ES-I3 (cell line): ENCODE measurements around the gene STOX1.
"Not testable (repeated sequence)": the region's sequence is repeated elsewhere in the genome, so short reads cannot be mapped to it uniquely, and the experiment has no call there.

Experiments used
- H3K36me3 ChIP-seq: 2 replicates; pipeline ENCODE4 v1.6.1; 2013; ENCODE audit warnings: mild to moderate bottlenecking, low read length, control low read depth, moderate library complexity; ENCODE audit not compliant: insufficient read depth
- H3K4me1 ChIP-seq: 2 replicates; pipeline ENCODE4 v1.6.1; 2013; ENCODE audit warnings: mild to moderate bottlenecking, control low read depth, low read length; ENCODE audit not compliant: insufficient read depth
- H3K9ac ChIP-seq: 2 replicates; pipeline ENCODE4 v1.6.1; 2013; ENCODE audit warnings: low read depth, mild to moderate bottlenecking, low read length, moderate library complexity
- H3K9me3 ChIP-seq: 2 replicates; pipeline ENCODE4 v1.6.1; 2013; ENCODE audit warnings: mild to moderate bottlenecking, low read length, moderate library complexity; ENCODE audit not compliant: control insufficient read depth, insufficient read depth

Gene STOX1

DNA sequence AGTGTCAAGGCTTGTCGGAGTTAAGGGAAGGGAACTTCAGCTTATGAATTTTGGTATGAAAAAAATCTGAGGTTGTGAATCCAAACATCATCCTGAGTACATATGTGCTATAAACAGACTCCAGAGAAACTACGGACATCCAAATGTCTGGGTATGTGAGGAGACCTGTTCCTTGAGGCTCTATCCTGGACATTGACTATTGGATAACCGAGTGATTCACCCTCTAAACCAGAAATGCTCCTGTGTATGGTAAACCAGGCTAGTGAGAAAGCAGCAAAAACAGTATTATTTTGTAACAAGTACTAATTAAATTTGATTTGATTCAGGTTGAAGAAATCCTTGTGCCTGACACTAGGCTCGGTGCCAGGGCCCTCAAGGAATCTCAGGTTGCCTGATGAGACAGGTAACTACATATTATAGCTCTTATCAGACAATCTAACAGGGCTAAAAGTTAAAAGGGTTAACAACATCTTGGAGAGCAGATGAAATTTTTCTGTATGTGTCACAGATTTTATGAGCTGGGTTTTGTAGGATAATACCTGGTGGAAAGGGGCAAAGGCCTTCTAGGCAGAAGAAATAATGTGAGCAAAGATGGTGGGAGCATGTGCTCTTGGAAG, 10.4 kb upstream of the STOX1 start:
- Histone ChIP-seq H3K36me3 (no peaks in the 10 kb centered on the region), H3K4me1 (peaks cover 5% of the 10 kb centered on the region; the same call in 1 of the 2 replicates), H3K9me3 (no peaks in the 10 kb centered on the region), H3K9ac (no peak overlapping the region)

GRCh38 chr10:68820359-68820758, 7.0 kb upstream of the STOX1 start:
- not testable (repeated sequence) for H3K9ac ChIP-seq, H3K4me1 ChIP-seq, H3K9me3 ChIP-seq, H3K36me3 ChIP-seq

GRCh38 chr10:68822626-68823025, 4.7 kb upstream of the STOX1 start:
- H3K4me1 ChIP-seq, H3K9ac ChIP-seq, H3K9me3 ChIP-seq, H3K36me3 ChIP-seq: not testable (repeated sequence)

DNA sequence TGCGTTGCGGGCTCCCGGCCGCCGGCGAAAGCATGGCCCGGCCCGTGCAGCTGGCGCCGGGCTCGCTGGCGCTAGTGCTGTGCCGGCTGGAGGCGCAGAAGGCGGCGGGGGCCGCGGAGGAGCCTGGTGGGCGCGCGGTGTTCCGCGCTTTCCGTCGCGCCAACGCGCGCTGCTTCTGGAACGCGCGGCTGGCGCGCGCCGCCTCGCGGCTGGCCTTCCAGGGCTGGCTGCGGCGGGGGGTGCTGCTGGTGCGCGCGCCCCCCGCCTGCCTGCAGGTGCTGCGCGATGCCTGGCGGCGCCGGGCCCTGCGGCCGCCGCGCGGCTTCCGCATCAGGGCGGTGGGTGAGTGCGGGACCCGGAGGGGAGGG, 245 bp downstream of the STOX1 start:
- H3K9ac ChIP-seq = peak overlapping the region; percentile 84; the same call in 1 of the 2 replicates
- not testable (repeated sequence) for H3K4me1 ChIP-seq, H3K36me3 ChIP-seq, H3K9me3 ChIP-seq

DNA sequence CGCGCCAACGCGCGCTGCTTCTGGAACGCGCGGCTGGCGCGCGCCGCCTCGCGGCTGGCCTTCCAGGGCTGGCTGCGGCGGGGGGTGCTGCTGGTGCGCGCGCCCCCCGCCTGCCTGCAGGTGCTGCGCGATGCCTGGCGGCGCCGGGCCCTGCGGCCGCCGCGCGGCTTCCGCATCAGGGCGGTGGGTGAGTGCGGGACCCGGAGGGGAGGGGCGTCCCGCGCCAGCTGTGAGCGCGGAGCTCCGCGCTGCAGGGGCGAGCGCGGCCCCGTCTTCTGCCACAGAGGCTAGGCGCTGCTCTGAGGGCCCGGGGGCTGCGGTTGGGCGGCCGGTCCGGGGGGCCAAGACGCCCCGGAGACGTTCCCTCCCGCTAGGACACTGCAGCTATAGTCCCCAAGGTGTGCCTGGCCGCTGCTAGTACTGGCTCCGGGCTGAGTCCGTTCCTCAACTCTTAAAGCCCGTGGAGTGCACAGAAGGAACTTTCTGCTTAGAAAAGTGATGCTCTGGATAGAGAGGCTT, 811 bp downstream of the STOX1 start:
- not testable (repeated sequence) for H3K9me3 ChIP-seq, H3K4me1 ChIP-seq, H3K36me3 ChIP-seq
- H3K9ac ChIP-seq = peak overlapping the region; percentile 36; the same call in 1 of the 2 replicates

DNA sequence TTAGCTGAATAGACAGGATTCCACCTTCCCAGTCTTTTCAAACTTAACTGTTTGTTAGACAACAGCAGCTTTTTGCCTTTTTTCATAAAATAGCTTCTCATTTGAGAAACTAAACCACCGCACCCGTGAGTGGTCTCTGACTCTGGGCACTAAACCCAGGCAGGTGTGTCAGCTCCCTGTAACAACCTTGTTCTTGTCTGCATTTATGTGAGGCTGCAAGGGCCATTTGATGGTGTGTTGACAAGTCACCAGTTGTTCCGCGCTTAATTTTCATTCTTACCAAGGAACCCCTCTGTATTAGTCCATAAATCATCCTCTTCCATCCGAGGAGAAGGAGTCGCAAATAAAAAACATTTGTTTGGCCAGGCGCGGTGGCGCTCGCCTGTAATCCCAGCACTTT, 1.5 kb downstream of the STOX1 start:
- no peaks in the 10 kb centered on the region for H3K4me1 ChIP-seq
- no peak overlapping the region for H3K9ac ChIP-seq
- H3K36me3 ChIP-seq = no peaks in the 10 kb centered on the region; the same call in 1 of the 2 replicates
- H3K9me3 ChIP-seq = no peaks in the 10 kb centered on the region

- H3K9ac ChIP-seq = no peak overlapping the region
- H3K4me1 ChIP-seq = no peaks in the 10 kb centered on the region
- no peaks in the 10 kb centered on the region; the same call in 1 of the 2 replicates for H3K36me3 ChIP-seq
- H3K9me3 ChIP-seq = no peaks in the 10 kb centered on the region
Observed at GRCh38 chr10:68829521-68829920, 2.2 kb downstream of the STOX1 start.

- Histone ChIP-seq H3K36me3 (no peaks in the 10 kb centered on the region; the same call in 1 of the 2 replicates), H3K9me3 (no peaks in the 10 kb centered on the region), H3K4me1 (no peaks in the 10 kb centered on the region), H3K9ac (no peak overlapping the region)
Observed at GRCh38 chr10:68829952-68830351, 2.6 kb downstream of the STOX1 start.

- Histone ChIP-seq H3K36me3 (no peaks in the 10 kb centered on the region; the same call in 1 of the 2 replicates), H3K9me3 (no peaks in the 10 kb centered on the region), H3K4me1 (no peaks in the 10 kb centered on the region), H3K9ac (no peak overlapping the region)
Observed at GRCh38 chr10:68831961-68832455, 4.7 kb downstream of the STOX1 start.

DNA sequence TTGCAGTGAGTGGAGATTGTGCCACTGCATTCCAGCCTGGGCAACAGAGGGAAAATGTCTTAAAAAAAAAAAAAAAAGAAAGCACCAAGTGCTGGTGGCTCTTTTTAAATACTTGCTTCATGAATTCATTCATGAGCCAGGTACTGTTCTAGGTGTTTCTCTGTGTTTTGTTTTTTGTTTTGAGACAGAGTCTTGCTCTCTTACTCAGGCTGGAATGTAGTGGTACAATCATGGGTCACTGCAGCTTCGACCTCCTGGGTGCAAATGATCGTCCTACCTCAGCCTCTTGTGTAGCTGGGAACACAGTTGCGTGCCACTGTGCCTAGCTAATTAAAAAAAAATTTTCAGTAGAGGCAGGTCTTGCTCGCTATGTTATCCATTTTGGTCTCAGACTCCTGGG, 5.3 kb downstream of the STOX1 start:
- Histone ChIP-seq H3K36me3 (no peaks in the 10 kb centered on the region; the same call in 1 of the 2 replicates), H3K9ac (no peak overlapping the region), H3K9me3 (no peaks in the 10 kb centered on the region), H3K4me1 (no peaks in the 10 kb centered on the region)

DNA sequence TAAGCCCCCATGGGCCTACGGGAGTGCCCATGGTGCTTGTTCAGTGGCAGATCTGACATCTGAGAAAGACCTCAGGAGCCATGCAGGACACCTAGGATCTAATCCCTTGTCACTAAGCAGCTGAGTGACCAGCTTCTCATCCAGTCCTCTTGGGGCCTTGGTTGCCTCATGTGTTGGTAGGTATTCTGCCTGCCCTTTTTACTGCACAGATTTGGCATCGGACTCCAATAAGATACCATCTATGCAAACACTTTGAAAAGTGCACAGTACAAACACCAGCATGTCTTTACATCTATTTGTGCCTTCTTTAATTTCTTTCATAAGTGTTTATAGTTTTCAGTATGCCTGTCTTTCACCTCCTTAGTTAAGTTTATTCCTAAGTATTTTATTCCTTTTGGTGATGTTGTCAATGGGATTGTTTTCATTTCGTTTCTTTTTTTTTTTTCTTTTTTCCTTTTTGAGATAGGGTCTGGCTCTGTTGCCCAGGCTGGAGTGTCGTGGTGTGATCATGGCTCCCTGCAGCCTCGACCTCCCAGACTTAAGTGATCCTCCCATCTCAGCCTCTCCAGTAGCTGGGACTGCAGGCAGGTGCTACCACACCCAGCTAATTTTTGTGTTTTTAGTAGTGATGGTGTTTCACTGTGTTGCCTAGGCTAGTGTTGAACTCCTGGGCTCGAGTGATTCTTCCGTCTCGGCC, 10.4 kb downstream of the STOX1 start:
- H3K4me1 ChIP-seq = no peaks in the 10 kb centered on the region
- no peak overlapping the region for H3K9ac ChIP-seq
- H3K36me3 ChIP-seq = no peaks in the 10 kb centered on the region; the same call in 1 of the 2 replicates
- no peaks in the 10 kb centered on the region for H3K9me3 ChIP-seq

DNA sequence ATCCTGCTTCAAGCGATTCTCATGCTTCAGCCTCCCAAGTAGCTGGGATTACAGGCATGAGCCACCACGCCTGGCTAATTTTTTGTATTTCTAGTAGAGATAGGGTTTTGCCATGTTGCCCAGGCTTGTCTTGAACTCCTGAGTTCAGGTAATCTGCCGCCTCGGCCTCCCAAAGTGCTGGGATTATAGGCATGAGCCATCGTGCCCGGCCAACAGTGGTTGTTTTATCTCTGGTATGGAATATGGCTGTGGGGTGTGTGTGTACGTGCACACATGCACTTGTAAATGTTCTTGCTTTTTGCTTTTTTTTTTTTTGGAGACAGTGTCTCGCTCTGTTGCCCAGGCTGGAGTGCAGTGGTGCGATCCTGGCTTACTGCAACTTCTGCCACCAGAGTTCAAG, 13.3 kb downstream of the STOX1 start:
- not testable (repeated sequence) for H3K9me3 ChIP-seq, H3K4me1 ChIP-seq, H3K36me3 ChIP-seq, H3K9ac ChIP-seq

- Histone ChIP-seq H3K36me3 (no peaks in the 10 kb centered on the region), H3K4me1 (no peaks in the 10 kb centered on the region), H3K9me3 (no peaks in the 10 kb centered on the region), H3K9ac (no peak overlapping the region)
Observed at GRCh38 chr10:68848281-68848680, 20.9 kb downstream of the STOX1 start.

- H3K9ac ChIP-seq = no peak overlapping the region
- H3K4me1 ChIP-seq = no peaks in the 10 kb centered on the region
- no peaks in the 10 kb centered on the region for H3K36me3 ChIP-seq
- H3K9me3 ChIP-seq = no peaks in the 10 kb centered on the region
Observed at GRCh38 chr10:68848806-68849205, 21.5 kb downstream of the STOX1 start.

DNA sequence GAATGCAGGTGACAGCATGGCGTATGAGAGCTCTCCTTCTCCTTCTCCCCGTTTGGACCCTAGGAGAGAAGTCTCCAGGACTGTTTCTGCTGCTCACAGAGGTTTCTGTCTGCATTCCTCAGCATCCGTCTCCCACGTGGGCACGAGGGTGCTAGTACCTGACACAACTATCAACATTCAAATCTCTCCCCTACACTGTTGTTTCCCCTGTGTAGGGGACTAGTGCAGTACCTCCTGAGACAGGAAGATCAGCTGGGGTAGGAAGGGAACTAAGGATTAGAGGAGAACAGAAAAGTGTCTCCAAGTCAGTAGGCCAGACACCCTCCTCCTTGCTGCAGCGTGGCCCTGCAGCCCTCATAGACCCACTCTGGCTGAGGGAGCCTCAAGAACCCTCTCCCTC, 29.0 kb downstream of the STOX1 start:
- Histone ChIP-seq H3K9ac (no peak overlapping the region), H3K4me1 (no peaks in the 10 kb centered on the region), H3K9me3 (peaks cover 5% of the 10 kb centered on the region), H3K36me3 (no peaks in the 10 kb centered on the region)
